ENCODE results near the gene CLUH.
"Not testable (repeated sequence)": the region's sequence is repeated elsewhere in the genome, so short reads cannot be mapped to it uniquely, and the experiment has no call there.

Gene CLUH

GRCh38 chr17:2700030-2700490 is 11.5 kb downstream of the CLUH start:
- no peak for DNase-seq

- not testable (repeated sequence) for DNase-seq
Measured at GRCh38 chr17:2699216-2699805, 12.3 kb downstream of the CLUH start.

- DNase-seq: no peak
Measured at GRCh38 chr17:2697611-2698162, 13.9 kb downstream of the CLUH start.

- DNase-seq: no peak
Measured at GRCh38 chr17:2695961-2696760, 15.4 kb downstream of the CLUH start.

- no peak for DNase-seq
Measured at GRCh38 chr17:2695243-2695960, 16.2 kb downstream of the CLUH start.

GRCh38 chr17:2694381-2695242 is 17.0 kb downstream of the CLUH start:
- no peak for DNase-seq

GRCh38 chr17:2693561-2694380 is 17.8 kb downstream of the CLUH start:
- DNase-seq: peak; percentile 23

GRCh38 chr17:2692781-2693135 is 18.8 kb downstream of the CLUH start:
- DNase-seq: peak; percentile 20

- no peak for DNase-seq
Measured at GRCh38 chr17:2691965-2692780, 19.4 kb downstream of the CLUH start.

- DNase-seq: peak; percentile 19
Measured at GRCh38 chr17:2691069-2691871, 20.3 kb downstream of the CLUH start.

GRCh38 chr17:2690165-2691068 is 21.1 kb downstream of the CLUH start:
- peak; percentile 23 for DNase-seq

- peak; percentile 28 for DNase-seq
Measured at GRCh38 chr17:2689411-2690164, 22.0 kb downstream of the CLUH start.

- peak; percentile 30 for DNase-seq
Measured at GRCh38 chr17:2688351-2689342, 22.9 kb downstream of the CLUH start.

- DNase-seq: no peak
Measured at GRCh38 chr17:2687074-2687418, 24.5 kb downstream of the CLUH start.

- DNase-seq: peak; percentile 25
Measured at GRCh38 chr17:2685696-2686095, 25.9 kb downstream of the CLUH start.

GRCh38 chr17:2684549-2684948 is 27.0 kb downstream of the CLUH start:
- peak; percentile 17 for DNase-seq

GRCh38 chr17:2683912-2684311 is 27.7 kb downstream of the CLUH start:
- peak; percentile 14 for DNase-seq

All from stimulated activated CD8-positive, alpha-beta memory T cell treated with anti-CD3 and anti-CD28 coated beads, Interleukin-4, amount 100 ng/mL, for 48 hours (primary cell).